Mesothelial cell of epicardium (in vitro differentiated cells): Measurements from ENCODE around the gene ADAMTSL1. TPM values are rescaled to one million over a fixed set of nuclear protein-coding genes. Genes with fewer than 3 reads are reported as not detected.

Experiments used
- DNase-seq, 2 experiments: peaks; one replicate each; pipeline ENCODE4 v3.0.0; 2021; ENCODE audit warnings: low spot score in 2 of 2; ENCODE audit not compliant: unreplicated experiment in 2 of 2
- H3K27ac Mint-ChIP-seq: 2 replicates; pipeline ENCODE4 v1.8.0; 2021; ENCODE audit warnings: mixed read lengths
- H3K27me3 Mint-ChIP-seq: 2 replicates; pipeline ENCODE4 v1.8.0; 2021; ENCODE audit warnings: low read depth, mixed read lengths
- H3K36me3 Mint-ChIP-seq: 2 replicates; pipeline ENCODE4 v1.8.0; 2021; ENCODE audit warnings: mixed read lengths
- H3K4me1 Mint-ChIP-seq: 2 replicates; pipeline ENCODE4 v1.8.0; 2021; ENCODE audit warnings: mixed read lengths
- H3K4me3 Mint-ChIP-seq: 2 replicates; pipeline ENCODE4 v1.8.0; 2021; ENCODE audit warnings: mild to moderate bottlenecking, moderate library complexity, mixed read lengths
- H3K9me3 Mint-ChIP-seq: 2 replicates; pipeline ENCODE4 v1.8.0; 2021; ENCODE audit warnings: mixed read lengths
- total RNA-seq: library from RNA; stranded (reverse); gene quantifications from 3 replicates; pipeline ENCODE4 v1.2.1, GENCODE V29; 2021
- TF ChIP-seq, protein P1 (sequence below): fragments of 200-600 bp; sonication (generic); IDR thresholded peaks from one replicate; pipeline ENCODE4 v1.5.0; 2021; ENCODE audit warnings: antibody characterized with exemption; ENCODE audit not compliant: unreplicated experiment

Gene ADAMTSL1
- total RNA-seq, 1 donor from 2014 or later, result 48.0 TPM

DNA sequence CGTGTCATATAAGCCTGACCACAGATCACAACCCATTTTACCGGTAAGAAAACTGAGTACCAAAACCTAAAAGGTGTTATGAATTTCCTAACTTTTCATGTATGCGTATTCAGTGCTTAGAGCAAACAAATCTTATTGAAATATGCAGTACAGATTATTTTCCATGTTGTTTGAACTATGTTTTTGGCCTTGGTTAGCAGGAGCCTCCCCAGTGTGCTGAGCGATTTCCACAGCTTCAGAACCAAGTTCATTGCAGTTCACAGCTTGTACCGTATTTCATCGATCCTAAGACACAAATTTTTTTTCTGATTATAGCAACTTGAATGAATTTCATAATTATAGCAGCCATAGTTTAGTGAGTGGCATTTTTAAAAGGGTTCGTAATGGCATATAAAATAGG is 13.7 kb downstream of the ADAMTSL1 start:
- no peak overlapping the region for H3K4me3 Mint-ChIP-seq

DNA sequence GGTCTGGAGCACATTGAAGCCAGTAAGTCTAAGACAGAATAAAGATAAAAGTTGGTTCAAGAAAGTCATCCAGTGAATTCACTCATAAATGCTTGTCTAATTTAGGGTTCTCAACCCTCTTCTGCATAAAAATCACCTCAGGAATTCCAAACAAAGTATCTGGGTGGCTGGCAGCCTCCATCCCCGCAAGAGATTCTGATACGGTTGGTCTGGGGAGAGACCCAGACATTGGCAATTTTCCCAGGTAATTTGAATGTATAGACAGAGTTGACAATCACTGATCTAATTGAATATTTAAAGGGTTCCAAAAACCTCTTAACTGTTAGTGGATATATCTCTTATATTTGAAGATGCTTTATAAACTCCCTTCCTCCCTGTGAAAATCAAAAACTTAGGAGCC is 14.9 kb downstream of the ADAMTSL1 start:
- no peak for DNase-seq
- Mint-ChIP-seq H3K27ac (no peak overlapping the region), H3K27me3 (no peaks in the 10 kb centered on the region), H3K4me1 (peaks cover 34% of the 10 kb centered on the region), H3K4me3 (no peak overlapping the region), H3K36me3 (no peaks in the 10 kb centered on the region), H3K9me3 (no peaks in the 10 kb centered on the region)
- TF ChIP-seq, protein P1, sequence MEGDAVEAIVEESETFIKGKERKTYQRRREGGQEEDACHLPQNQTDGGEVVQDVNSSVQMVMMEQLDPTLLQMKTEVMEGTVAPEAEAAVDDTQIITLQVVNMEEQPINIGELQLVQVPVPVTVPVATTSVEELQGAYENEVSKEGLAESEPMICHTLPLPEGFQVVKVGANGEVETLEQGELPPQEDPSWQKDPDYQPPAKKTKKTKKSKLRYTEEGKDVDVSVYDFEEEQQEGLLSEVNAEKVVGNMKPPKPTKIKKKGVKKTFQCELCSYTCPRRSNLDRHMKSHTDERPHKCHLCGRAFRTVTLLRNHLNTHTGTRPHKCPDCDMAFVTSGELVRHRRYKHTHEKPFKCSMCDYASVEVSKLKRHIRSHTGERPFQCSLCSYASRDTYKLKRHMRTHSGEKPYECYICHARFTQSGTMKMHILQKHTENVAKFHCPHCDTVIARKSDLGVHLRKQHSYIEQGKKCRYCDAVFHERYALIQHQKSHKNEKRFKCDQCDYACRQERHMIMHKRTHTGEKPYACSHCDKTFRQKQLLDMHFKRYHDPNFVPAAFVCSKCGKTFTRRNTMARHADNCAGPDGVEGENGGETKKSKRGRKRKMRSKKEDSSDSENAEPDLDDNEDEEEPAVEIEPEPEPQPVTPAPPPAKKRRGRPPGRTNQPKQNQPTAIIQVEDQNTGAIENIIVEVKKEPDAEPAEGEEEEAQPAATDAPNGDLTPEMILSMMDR, result no peak

More for the DNA sequence above, 13.7 kb downstream of the ADAMTSL1 start:
- Mint-ChIP-seq H3K27ac (peak overlapping the region; percentile 50), H3K36me3 (no peaks in the 10 kb centered on the region), H3K9me3 (no peaks in the 10 kb centered on the region), H3K27me3 (no peaks in the 10 kb centered on the region), H3K4me1 (peaks cover 27% of the 10 kb centered on the region)
- DNase-seq, result no peak
- TF ChIP-seq, protein P1, result no peak

DNA sequence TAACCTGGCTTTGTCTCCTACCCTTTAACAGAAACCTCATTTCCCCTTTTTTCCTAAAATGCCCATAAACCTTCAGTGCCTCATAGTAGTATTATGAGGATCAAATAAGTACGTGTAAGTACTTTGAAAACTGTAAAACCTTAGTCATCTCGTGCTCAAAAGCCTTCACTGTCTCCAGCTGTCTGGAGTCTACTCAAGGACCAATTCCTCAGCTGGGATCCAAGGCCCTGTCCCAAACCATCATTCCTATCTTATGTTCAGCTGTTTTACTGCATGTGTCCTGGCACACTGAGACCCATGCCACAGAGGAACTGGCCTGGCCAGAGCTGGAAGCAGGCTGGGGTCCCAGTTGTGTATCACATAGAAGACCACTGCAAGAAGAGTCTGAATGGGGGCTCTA is 15.9 kb downstream of the ADAMTSL1 start:
- Mint-ChIP-seq H3K9me3 (no peaks in the 10 kb centered on the region), H3K4me3 (no peak overlapping the region), H3K27ac (no peak overlapping the region), H3K27me3 (no peaks in the 10 kb centered on the region), H3K36me3 (no peaks in the 10 kb centered on the region), H3K4me1 (peaks cover 37% of the 10 kb centered on the region)
- TF ChIP-seq, protein P1, result no peak
- no peak for DNase-seq

DNA sequence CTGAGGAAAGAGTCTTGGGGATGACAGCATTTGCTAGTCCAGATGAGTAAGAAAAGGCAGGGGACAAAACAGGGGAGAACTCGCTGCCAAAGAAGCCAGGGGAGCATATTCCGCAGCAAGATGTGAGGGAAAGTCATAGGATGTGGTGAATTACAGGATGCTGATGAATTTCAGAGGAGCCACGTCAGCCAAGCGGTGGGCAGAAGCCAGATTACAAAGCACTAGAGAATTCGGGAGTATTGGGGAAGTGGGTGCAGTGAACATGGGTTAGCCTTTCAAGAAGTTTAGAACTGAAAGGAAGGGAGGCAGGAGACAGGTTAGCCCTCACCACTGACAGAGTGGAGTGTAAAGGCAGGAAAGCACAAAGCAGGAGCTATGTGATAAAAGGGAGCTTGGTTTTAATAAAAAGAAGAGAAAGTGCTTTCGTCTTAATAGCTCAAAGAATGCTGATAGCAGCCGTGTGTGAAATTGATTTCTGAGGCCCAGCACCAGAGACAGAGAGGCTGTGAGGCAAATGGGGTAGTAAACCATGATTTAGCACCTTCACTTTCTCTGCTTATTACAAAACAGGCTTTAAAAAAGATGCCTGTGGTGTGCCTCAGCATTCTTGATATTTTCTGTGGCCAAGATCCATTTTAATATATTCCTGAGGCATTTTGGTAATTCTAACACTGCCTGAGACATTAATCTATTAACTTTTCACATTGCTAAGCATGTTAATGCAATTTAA is 16.9 kb downstream of the ADAMTSL1 start:
- DNase-seq, result no peak
- Mint-ChIP-seq H3K4me3 (no peak overlapping the region), H3K27me3 (no peaks in the 10 kb centered on the region), H3K27ac (no peak overlapping the region), H3K4me1 (peaks cover 34% of the 10 kb centered on the region), H3K36me3 (no peaks in the 10 kb centered on the region), H3K9me3 (no peaks in the 10 kb centered on the region)
- TF ChIP-seq, protein P1, result no peak

DNA sequence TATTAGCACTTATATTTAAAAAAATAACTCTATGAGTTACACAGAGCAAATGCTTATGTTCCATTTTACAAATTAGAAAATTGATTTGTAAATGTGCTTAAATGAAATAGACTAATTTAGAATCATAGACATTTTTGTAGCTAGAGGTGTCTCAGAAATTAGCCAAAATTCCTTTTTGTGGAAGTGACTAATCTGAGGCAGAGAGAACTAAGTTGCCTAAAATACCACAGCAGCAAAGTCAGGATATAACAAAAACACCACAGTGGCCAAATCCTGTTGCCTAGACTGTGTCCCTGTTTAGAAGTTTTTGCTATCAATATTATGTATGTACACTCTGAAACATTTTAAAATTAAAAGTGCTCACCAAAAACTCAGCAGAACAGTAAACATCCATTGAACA is 18.7 kb downstream of the ADAMTSL1 start:
- H3K4me3 Mint-ChIP-seq, result no peak overlapping the region
- H3K36me3 Mint-ChIP-seq, result no peaks in the 10 kb centered on the region
- H3K9me3 Mint-ChIP-seq, result no peaks in the 10 kb centered on the region
- no peak overlapping the region for H3K27ac Mint-ChIP-seq
- TF ChIP-seq, protein P1, result no peak
- no peak for DNase-seq
- no peaks in the 10 kb centered on the region for H3K27me3 Mint-ChIP-seq
- H3K4me1 Mint-ChIP-seq, result peaks cover 36% of the 10 kb centered on the region
